A673 (cell line): ENCODE measurements around the gene ALG14. TPM values are rescaled to one million over a fixed set of nuclear protein-coding genes. Genes with fewer than 3 reads are reported as not detected.

ENCODE experiments used
- BruUV-seq: library from RNA; stranded (reverse); fragments of 400-500 nt; replicated peaks from 2 replicates; lab custom pipeline; 2021; lab: Mats Ljungman, UMichigan
- CTCF ChIA-PET: fragments of 300-600 bp; sonication (Branson Sonifier 250); formaldehyde crosslinking; loops from one replicate; lab custom pipeline; 2022; ENCODE audit warnings: antibody characterized with exemption; lab: Charles Lee
- POLR2A ChIA-PET: fragments of 300-600 bp; sonication (Branson Sonifier 250); formaldehyde crosslinking; loops from one replicate; lab custom pipeline; 2022; ENCODE audit warnings: antibody characterized with exemption; ENCODE audit not compliant: low non-redundant PET; lab: Charles Lee
- DNase-seq: peaks from one replicate; pipeline ENCODE4 v3.0.0-alpha.2; 2015; ENCODE audit warnings: low spot score
- H3K27ac ChIP-seq: fragments of 200-600 bp; sonication (generic); 2 replicates; pipeline ENCODE4 v1.5.1; 2016; ENCODE audit warnings: mixed run types, low read depth, mild to moderate bottlenecking, mixed read lengths, antibody characterized with exemption, low read length; ENCODE audit not compliant: poor library complexity, severe bottlenecking
- H3K27me3 ChIP-seq: fragments of 200-600 bp; sonication (generic); replicated peaks from 2 replicates; pipeline ENCODE4 v1.6.1; 2017; ENCODE audit warnings: mixed run types, low read depth, mild to moderate bottlenecking, mixed read lengths, antibody characterized with exemption, low read length; ENCODE audit not compliant: insufficient read depth, poor library complexity
- H3K36me3 ChIP-seq: fragments of 200-600 bp; sonication (generic); 2 replicates; pipeline ENCODE4 v1.6.1; 2016; ENCODE audit warnings: mixed run types, mild to moderate bottlenecking, mixed read lengths, antibody characterized with exemption, low read length; ENCODE audit not compliant: insufficient read depth, poor library complexity, severe bottlenecking
- H3K4me1 ChIP-seq: fragments of 200-600 bp; sonication (generic); 2 replicates; pipeline ENCODE4 v1.6.1; 2017; ENCODE audit warnings: mixed run types, mild to moderate bottlenecking, mixed read lengths, antibody characterized with exemption, low read length; ENCODE audit not compliant: insufficient read depth, poor library complexity, severe bottlenecking
- H3K4me3 ChIP-seq: fragments of 200-600 bp; sonication (generic); 2 replicates; pipeline ENCODE4 v1.5.1; 2016; ENCODE audit warnings: low read depth, mixed run types, mild to moderate bottlenecking, mixed read lengths, low read length; ENCODE audit not compliant: poor library complexity, severe bottlenecking
- H3K9me3 ChIP-seq: fragments of 200-600 bp; sonication (generic); 2 replicates; pipeline ENCODE4 v1.6.1; 2016; ENCODE audit warnings: mixed run types, low read depth, mild to moderate bottlenecking, mixed read lengths, antibody characterized with exemption, low read length; ENCODE audit not compliant: poor library complexity, severe bottlenecking
- CTCF ChIP-seq: fragments of 300-800, 200-600 bp; sonication (generic); conservative IDR thresholded peaks from 2 replicates; pipeline ENCODE4 v1.5.1; 2017; ENCODE audit warnings: low read depth, mild to moderate bottlenecking, antibody characterized with exemption, low read length, moderate library complexity, mixed read lengths
- EZH2 ChIP-seq: fragments of 200-600 bp; sonication (generic); IDR thresholded peaks from 2 replicates; pipeline ENCODE4 v1.6.1; 2017; ENCODE audit warnings: borderline replicate concordance, low read depth, mild to moderate bottlenecking, mixed read lengths, antibody characterized with exemption, low read length; ENCODE audit not compliant: poor library complexity, severe bottlenecking
- intact Hi-C: fragments of 100-400 bp; cut with micrococcal nuclease; formaldehyde crosslinking; loops from one replicate; pipeline ENCODE4 v1.10.0; 2022; ENCODE audit not compliant: unreplicated experiment
- total RNA-seq: library from RNA; stranded (reverse); gene quantifications from 2 replicates; pipeline ENCODE4 v1.2.3, GENCODE V29; 2021

ALG14 gene
- total RNA-seq, 1 experiment from 2014 or later = 11.3 TPM

GRCh38 chr1:94935034-94935433, 137.7 kb downstream of the ALG14 start:
- intact Hi-C loops = no loop called here
- Histone ChIP-seq H3K27ac (peak overlapping the region; percentile 60), H3K4me1 (peaks cover 29% of the 10 kb centered on the region), H3K9me3 (no peaks in the 10 kb centered on the region), H3K36me3 (no peaks in the 10 kb centered on the region), H3K4me3 (no peak overlapping the region), H3K27me3 (no peaks in the 10 kb centered on the region)
- ChIA-PET POLR2A (no interaction called here), CTCF (no interaction called here)
- BruUV-seq = no TSS peak
- no peak for DNase-seq
- TF ChIP-seq CTCF (no peak), EZH2 (no peak)

- intact Hi-C loops = no loop called here
- ChIA-PET CTCF (no interaction called here), POLR2A (no interaction called here)
- BruUV-seq = no TSS peak
- DNase-seq = no peak
- H3K4me1 ChIP-seq = peaks cover 29% of the 10 kb centered on the region
- TF ChIP-seq EZH2 (no peak), CTCF (no peak)
- no peak overlapping the region for H3K4me3 ChIP-seq
- H3K9me3 ChIP-seq = no peaks in the 10 kb centered on the region
- H3K36me3 ChIP-seq = no peaks in the 10 kb centered on the region
- H3K27me3 ChIP-seq = no peaks in the 10 kb centered on the region
- peak overlapping the region; percentile 60 for H3K27ac ChIP-seq
Measured at GRCh38 chr1:94934551-94934950, 138.2 kb downstream of the ALG14 start.

GRCh38 chr1:94931254-94931841, 141.4 kb downstream of the ALG14 start:
- Histone ChIP-seq H3K4me3 (no peak overlapping the region), H3K27ac (no peak overlapping the region), H3K36me3 (no peaks in the 10 kb centered on the region), H3K9me3 (no peaks in the 10 kb centered on the region), H3K4me1 (peaks cover 40% of the 10 kb centered on the region), H3K27me3 (no peaks in the 10 kb centered on the region)
- BruUV-seq = no TSS peak
- TF ChIP-seq CTCF (no peak), EZH2 (no peak)
- ChIA-PET POLR2A (no interaction called here), CTCF (no interaction called here)
- no peak for DNase-seq
- intact Hi-C loops = no loop called here
